ENCODE data around the gene SHOX. TPM values are rescaled to one million over a fixed set of nuclear protein-coding genes. Genes with fewer than 3 reads are reported as not detected.

The SHOX gene
- total RNA-seq, 1 experiment from 2014 or later, result not detected

GRCh38 chrX:675955-676295 is 45.3 kb downstream of the SHOX start:
- no peak overlapping the region for H3K9ac ChIP-seq (ENCODE audit: low read length)
- TF ChIP-seq POLR2A (IDR thresholded peaks at IDR 0.05; ENCODE audit: borderline replicate concordance, extremely low read depth, insufficient read depth, insufficient read length) (no peak), RAD21 (IDR thresholded peaks at IDR 0.05; ENCODE audit: low read depth) (no peak), CTCF (IDR thresholded peaks at IDR 0.05 in 2 of 3, conservative IDR thresholded peaks at IDR 0.05 in 1 of 3; ENCODE audit: borderline replicate concordance in 1 of 3, insufficient read depth in 1 of 3, low read depth in 2 of 3, low read length in 2 of 3) (no peak), SP1 (IDR thresholded peaks at IDR 0.05; ENCODE audit: low read depth) (no peak), EZH2 (IDR thresholded peaks at IDR 0.05) (no peak)
- ATAC-seq (no peak), DNase-seq (ENCODE audit: low read depth, low spot score) (no peak)
- no peaks in the 10 kb centered on the region for H4K20me1 ChIP-seq (ENCODE audit: insufficient read depth)
- H3K4me3 ChIP-seq (replicated peaks in 1 of 2; ENCODE audit: low read depth in 1 of 2, low read length in 2 of 2), result no peak overlapping the region
- H3K27me3 ChIP-seq (ENCODE audit: insufficient read depth, low read length), result no peaks in the 10 kb centered on the region
- H2AFZ ChIP-seq (ENCODE audit: low read depth, low read length, poor library complexity, severe bottlenecking), result no peak overlapping the region
- no peak overlapping the region for H3K4me2 ChIP-seq (ENCODE audit: low read length)
- POLR2A ChIA-PET, result no interaction called here
- no peaks in the 10 kb centered on the region for H3K9me3 ChIP-seq (ENCODE audit: control insufficient read depth in 1 of 2, insufficient read depth in 1 of 2, low read depth in 1 of 2, low read length in 2 of 2)
- no peak overlapping the region for H3K27ac ChIP-seq (ENCODE audit: low read depth, low read length)
- H3K9me2 ChIP-seq (ENCODE audit: insufficient read depth), result no peaks in the 10 kb centered on the region
- H3K36me3 ChIP-seq (ENCODE audit: control insufficient read depth in 1 of 2, insufficient read depth in 2 of 2, low read length in 2 of 2), result no peaks in the 10 kb centered on the region
- no TSS peak for BruUV-seq (replicated peaks)
- CTCF ChIA-PET, result no interaction called here
- RAD21 ChIA-PET (ENCODE audit: low non-redundant PET in 1 of 2, low total read pairs in 2 of 2, uncharacterized antibody in 2 of 2, unreplicated experiment in 2 of 2), result no interaction called here
- intact Hi-C loops (cut with micrococcal nuclease), result no loop called here
- H3K4me1 ChIP-seq (ENCODE audit: control insufficient read depth in 1 of 2, insufficient read depth in 2 of 2, low read length in 2 of 2), result no peaks in the 10 kb centered on the region
- H3K79me2 ChIP-seq (ENCODE audit: insufficient read depth, low read length), result no peaks in the 10 kb centered on the region

- H3K36me3 ChIP-seq (ENCODE audit: control insufficient read depth in 1 of 2, insufficient read depth in 2 of 2, low read length in 2 of 2), result no peaks in the 10 kb centered on the region
- H3K4me3 ChIP-seq (replicated peaks in 1 of 2; ENCODE audit: low read depth in 1 of 2, low read length in 2 of 2), result no peak overlapping the region
- CTCF ChIA-PET, result no interaction called here
- H3K9me2 ChIP-seq (ENCODE audit: insufficient read depth), result no peaks in the 10 kb centered on the region
- no peaks in the 10 kb centered on the region for H4K20me1 ChIP-seq (ENCODE audit: insufficient read depth)
- no peak overlapping the region for H3K27ac ChIP-seq (ENCODE audit: low read depth, low read length)
- H3K9ac ChIP-seq (ENCODE audit: low read length), result no peak overlapping the region
- ATAC-seq (no peak), DNase-seq (ENCODE audit: low read depth, low spot score) (no peak)
- no peaks in the 10 kb centered on the region for H3K4me1 ChIP-seq (ENCODE audit: control insufficient read depth in 1 of 2, insufficient read depth in 2 of 2, low read length in 2 of 2)
- H2AFZ ChIP-seq (ENCODE audit: low read depth, low read length, poor library complexity, severe bottlenecking), result no peak overlapping the region
- no peak overlapping the region for H3K4me2 ChIP-seq (ENCODE audit: low read length)
- intact Hi-C loops (cut with micrococcal nuclease), result no loop called here
- RAD21 ChIA-PET (ENCODE audit: low non-redundant PET in 1 of 2, low total read pairs in 2 of 2, uncharacterized antibody in 2 of 2, unreplicated experiment in 2 of 2), result no interaction called here
- POLR2A ChIA-PET, result no interaction called here
- no peaks in the 10 kb centered on the region for H3K9me3 ChIP-seq (ENCODE audit: control insufficient read depth in 1 of 2, insufficient read depth in 1 of 2, low read depth in 1 of 2, low read length in 2 of 2)
- BruUV-seq (replicated peaks), result no TSS peak
- H3K79me2 ChIP-seq (ENCODE audit: insufficient read depth, low read length), result no peaks in the 10 kb centered on the region
- no peaks in the 10 kb centered on the region for H3K27me3 ChIP-seq (ENCODE audit: insufficient read depth, low read length)
- TF ChIP-seq SIN3A (IDR thresholded peaks at IDR 0.05; ENCODE audit: low read depth) (no peak), CBX3 (IDR thresholded peaks at IDR 0.05; ENCODE audit: low read depth) (no peak), ZFX (IDR thresholded peaks at IDR 0.05) (no peak), ELF1 (IDR thresholded peaks at IDR 0.05; ENCODE audit: borderline replicate concordance, low read depth) (no peak), CEBPB (IDR thresholded peaks at IDR 0.05; ENCODE audit: low read depth) (no peak), EGR1 (IDR thresholded peaks at IDR 0.05; ENCODE audit: low read depth) (no peak), ZBTB33 (IDR thresholded peaks at IDR 0.05; ENCODE audit: extremely low read depth, insufficient replicate concordance, low read length) (no peak), SP1 (IDR thresholded peaks at IDR 0.05; ENCODE audit: low read depth) (no peak), ZNF274 (IDR thresholded peaks at IDR 0.05; ENCODE audit: low read depth, low read length) (no peak), FOSL1 (IDR thresholded peaks at IDR 0.05; ENCODE audit: low read depth) (no peak), POLR2A (IDR thresholded peaks at IDR 0.05; ENCODE audit: borderline replicate concordance, extremely low read depth, insufficient read depth, insufficient read length) (no peak), TCF7L2 (IDR thresholded peaks at IDR 0.05; ENCODE audit: borderline replicate concordance, extremely low read depth, insufficient read depth, insufficient read length) (no peak), SRF (IDR thresholded peaks at IDR 0.05; ENCODE audit: low read depth) (no peak), JUND (IDR thresholded peaks at IDR 0.05) (no peak), RAD21 (IDR thresholded peaks at IDR 0.05; ENCODE audit: low read depth) (no peak), YY1 (IDR thresholded peaks at IDR 0.05; ENCODE audit: extremely low read depth, insufficient replicate concordance, low read depth, low read length) (no peak), EZH2phosphoT487 (IDR thresholded peaks at IDR 0.05; ENCODE audit: borderline replicate concordance) (no peak)
These were observed 46.8 kb downstream of the SHOX start for GRCh38 chrX:677376-677775.
